Embryonic facial prominence (tissue), 1 donor: Measurements from ENCODE around the gene TTLL11.

Experiments used
- DNase-seq: peaks from one replicate; pipeline ENCODE4 v3.0.0-alpha.2; 2016; ENCODE audit errors: extremely low spot score

Gene TTLL11

DNA sequence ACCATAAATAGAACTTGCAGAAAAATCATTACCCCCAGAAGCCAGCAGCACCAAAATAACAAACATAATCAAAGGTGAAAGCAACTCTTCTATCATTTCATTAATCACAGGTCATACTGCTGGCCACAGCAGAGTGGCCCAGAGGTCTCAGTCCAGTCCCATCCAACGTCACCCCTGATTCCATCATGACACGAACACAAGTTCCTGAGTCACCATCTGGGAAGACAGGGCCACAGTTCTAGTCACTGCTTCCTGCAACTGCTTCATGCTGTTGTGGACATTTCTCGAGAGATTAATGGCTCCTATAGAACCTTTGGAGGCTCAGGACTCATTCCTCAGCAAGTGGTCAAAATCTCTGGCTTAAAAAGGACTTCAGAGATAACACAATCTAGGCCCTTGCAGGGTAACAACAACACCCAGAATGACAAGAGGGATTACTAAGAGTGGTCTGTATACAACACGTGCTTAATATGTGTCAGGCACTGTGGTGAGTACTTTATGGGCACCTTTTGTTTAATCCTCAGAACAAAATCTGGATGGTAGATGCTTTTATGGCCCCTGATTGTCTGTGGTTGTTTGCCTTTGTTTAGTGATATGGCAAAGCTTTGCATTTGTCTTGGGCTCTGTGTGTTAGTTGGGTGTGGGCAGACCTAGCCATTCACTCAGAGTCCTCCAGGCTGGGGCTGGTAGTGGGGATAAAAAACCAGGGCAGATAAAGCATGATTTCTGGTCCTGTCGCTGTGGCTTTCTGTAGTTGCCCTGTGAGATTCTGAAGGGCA, 257.3 kb downstream of the TTLL11 start:
- DNase-seq, result no peak

- no peak for DNase-seq
These were observed 260.0 kb downstream of the TTLL11 start for GRCh38 chr9:121833061-121833460.

- DNase-seq, result no peak
These were observed 261.2 kb downstream of the TTLL11 start for GRCh38 chr9:121831869-121832268.

- DNase-seq, result no peak
These were observed 262.5 kb downstream of the TTLL11 start for GRCh38 chr9:121830441-121831140.

- no peak for DNase-seq
These were observed 265.7 kb downstream of the TTLL11 start for GRCh38 chr9:121827251-121827967.

DNA sequence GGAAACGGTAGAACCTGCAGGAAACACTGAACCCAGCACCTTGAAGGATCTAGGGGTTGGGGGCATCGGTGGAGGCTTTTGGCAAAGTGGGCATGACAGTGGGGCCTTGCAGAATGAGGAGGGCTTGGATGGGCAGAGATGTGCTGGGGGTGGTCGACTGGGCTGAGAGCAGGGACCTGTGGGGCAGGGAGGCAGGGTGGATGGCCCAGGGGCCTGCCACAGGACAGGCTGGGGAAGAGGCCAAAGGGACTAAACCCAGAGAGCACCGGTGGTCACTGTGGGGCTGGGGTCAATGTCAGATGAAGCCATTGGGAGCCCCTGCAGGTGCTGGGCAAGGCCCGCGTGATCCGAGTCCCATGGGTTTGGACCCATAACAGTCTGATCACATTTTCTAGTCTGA, 266.4 kb downstream of the TTLL11 start:
- DNase-seq, result no peak

GRCh38 chr9:121825031-121825691, 267.9 kb downstream of the TTLL11 start:
- no peak for DNase-seq

DNA sequence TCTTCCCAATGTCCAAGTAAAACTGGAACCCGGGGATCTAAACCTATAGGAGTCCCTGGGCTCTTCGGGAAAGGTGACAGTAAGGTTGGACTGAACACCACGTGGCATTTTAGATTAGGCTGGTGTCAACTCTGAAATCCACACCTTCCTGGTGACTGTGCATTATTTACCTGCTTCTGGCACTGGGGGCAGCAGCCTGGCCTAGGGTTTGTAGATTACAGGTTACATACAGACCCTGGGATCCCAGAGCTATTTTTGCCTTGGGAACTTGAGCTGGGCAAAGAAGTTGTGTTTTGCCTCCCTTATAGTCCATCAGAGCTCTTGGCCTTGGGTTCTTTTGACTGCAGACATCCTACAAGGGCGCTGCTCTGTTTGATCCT, 268.5 kb downstream of the TTLL11 start:
- DNase-seq, result no peak

DNA sequence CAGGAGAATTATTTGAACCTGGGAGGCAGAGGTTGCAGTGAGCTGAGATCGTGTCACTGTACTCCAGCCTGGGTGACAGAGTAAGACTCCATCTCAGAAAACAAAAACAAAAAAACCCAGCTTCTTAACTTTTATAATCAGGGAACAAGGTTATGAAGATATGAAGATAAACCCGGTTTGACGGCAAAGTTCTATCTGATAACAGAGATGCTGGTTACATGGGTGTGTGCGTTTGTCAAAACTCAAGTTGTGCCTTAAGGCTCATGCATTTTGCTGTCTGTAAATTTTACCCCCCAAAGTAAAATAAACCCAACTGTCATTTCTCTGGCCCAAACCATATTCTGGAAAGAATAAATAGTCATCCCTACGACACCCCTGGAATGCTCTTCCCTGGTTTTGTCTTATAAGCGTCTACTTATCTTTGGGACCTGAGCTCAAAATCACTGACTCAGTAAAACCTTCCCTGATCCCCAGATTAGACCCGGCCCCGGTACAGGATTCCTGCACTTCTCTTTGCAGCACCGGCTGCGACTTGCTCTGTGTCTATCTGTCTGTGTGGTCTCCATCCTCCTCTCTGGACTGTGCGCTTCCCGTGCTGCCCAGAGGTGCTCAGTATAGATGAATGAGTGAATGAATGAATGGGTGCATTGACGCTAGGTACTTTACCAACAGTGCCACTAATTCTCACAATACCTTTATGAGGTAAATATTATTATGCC, 269.5 kb downstream of the TTLL11 start:
- no peak for DNase-seq

- no peak for DNase-seq
These were observed 270.7 kb downstream of the TTLL11 start for GRCh38 chr9:121822093-121823085.

GRCh38 chr9:121821326-121821725, 271.8 kb downstream of the TTLL11 start:
- DNase-seq, result no peak

DNA sequence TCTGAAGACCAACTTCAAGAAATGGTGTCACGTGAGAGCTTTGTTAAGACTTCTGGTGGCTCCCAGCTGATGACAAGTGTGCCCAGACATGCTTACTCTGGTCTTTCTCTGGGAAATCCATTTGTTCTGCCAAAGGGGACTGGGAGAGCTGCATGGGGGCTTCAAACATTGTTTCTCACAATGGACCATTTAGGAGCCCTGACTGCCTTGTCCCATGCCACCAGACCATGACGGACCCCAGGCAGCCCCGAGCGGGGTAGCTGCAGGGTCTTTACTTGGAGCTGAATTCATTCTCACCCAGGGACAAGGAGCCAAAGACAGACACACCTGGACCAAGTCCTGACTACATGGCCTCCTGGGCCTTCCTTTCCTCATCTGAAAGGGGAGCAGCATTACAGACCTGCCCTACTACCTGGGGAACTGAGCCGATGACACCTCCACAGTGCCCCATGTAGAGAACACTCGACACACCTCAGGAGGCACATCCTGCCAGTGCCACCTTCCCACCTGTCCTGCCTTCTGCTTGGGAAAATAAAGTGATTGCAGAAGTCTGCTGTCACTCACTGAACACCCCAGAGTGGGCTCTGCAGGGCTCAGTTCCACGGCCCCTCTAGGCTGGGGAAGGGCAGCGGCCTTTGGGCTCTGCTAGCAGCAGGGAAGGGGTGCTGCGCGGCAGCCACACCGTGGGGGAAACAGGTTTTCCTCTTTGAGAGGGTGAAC, 272.7 kb downstream of the TTLL11 start:
- DNase-seq, result no peak

DNA sequence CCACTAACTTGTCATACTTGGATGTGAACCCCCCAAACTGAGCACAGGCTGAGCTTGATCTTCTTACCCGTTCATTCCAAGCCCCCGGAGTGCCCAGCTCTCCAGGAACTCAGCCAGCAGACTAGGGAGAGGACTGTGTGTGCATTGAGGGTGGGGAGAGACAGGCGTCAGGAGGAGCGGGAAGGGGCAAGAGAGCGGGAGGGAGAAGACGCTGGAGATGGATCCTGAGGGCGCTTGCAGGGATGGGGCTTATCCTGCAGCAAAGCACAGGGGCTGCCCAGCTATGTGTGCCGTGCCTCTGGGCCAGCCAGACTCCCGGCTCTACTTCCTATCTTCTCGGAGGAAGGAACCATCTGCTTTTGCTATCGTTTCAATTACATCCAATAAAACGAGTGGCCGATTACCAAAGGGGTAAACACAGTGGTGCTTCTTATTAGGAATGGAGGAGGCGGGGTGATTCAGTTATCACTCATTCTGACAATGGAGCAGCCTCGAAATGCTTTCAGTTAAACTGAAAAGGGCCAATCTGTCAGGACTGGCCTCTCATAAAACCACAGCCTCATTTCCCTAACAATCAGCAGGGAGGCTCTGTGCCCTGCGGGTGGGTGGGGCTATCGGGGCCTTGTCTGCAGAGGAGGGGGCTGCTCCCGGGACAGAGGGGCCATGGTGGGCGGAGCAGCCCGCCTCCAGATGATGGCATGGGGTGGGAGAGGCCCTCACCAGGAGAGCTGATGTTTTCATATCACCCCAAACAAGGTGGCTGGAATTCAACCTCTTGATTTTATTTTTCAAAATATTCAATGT, 273.5 kb downstream of the TTLL11 start:
- no peak for DNase-seq

DNA sequence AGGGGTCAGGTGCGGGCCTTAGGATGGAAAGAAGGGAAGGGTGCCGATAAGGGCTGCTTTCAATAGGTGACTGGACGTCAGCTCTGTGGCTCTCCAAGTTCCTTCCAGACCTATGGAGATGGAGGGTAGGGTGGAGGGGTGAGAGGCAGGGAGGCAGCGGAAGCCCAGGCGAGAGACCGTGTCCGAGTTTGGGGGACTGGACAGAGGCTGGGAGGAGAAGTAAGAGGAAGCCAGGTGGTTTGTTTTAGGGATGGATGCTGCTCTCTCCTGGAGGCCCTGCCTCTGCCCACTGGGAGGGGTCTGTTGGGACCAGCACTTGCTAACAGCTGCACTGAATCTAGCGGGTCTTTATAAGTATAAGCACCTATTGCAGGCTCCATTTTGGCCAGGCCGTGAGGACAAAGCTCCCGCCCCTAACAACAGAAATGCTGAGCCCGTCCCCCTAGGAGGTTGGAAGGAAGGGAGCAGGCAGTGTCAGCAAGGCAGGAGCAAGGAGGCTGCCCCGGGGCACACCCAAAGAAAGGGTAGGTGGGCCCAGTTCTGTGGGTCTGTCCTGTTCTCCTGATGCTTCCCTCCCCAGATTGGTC, 274.2 kb downstream of the TTLL11 start:
- no peak for DNase-seq

DNA sequence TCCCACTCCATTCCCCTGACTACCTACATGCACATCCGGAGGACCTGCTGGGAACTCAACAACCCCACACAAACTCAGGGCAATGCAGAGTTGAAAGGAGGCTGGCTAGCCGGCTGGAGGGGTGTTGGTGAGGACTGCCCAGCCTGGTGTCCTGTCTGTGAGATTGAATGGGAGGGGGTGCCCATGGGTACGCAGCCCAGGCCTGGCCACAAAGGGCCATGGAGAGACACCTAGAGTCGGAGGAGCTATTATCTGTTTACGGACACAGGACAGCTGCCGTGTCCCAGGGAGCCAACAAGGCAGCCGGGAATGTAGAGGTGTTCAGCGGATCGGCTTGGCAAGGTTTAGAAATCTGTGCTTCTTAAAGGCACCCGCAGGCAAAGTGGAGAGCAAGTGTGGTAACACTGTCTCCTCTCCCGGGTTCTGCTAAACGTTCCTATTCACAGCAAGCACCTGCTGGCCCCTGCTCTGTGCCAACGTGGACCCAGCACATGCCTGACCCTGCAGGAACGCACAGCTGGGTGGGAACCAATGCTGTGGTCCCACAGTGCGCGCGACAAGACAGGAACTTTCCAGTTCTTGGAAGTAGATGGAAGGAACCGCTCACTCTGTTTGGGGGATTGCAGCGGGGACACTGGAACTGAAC, 275.0 kb downstream of the TTLL11 start:
- no peak for DNase-seq

GRCh38 chr9:121817476-121817875, 275.6 kb downstream of the TTLL11 start:
- DNase-seq, result no peak

- no peak for DNase-seq
These were observed 276.2 kb downstream of the TTLL11 start for GRCh38 chr9:121816845-121817450.

- DNase-seq, result no peak
These were observed 276.7 kb downstream of the TTLL11 start for GRCh38 chr9:121816449-121816817.
